Parathyroid adenoma (tissue), 2 donors: Measurements from ENCODE around the gene SRC.

Experiments used
- H2AFZ ChIP-seq: fragments of 300-600 bp; sonication (generic); one replicate; pipeline ENCODE4 v1.7.0; 2017; ENCODE audit warnings: antibody characterized with exemption, mild to moderate bottlenecking
- H3K27ac ChIP-seq: fragments of 300-600 bp; sonication (generic); one replicate; pipeline ENCODE4 v1.7.0; 2017
- H3K27me3 ChIP-seq: fragments of 300-600 bp; sonication (generic); one replicate; pipeline ENCODE4 v1.7.0; 2017; ENCODE audit warnings: low read length; ENCODE audit not compliant: control insufficient read depth, insufficient read depth
- H3K36me3 ChIP-seq: fragments of 300-600 bp; sonication (generic); one replicate; pipeline ENCODE4 v1.7.0; 2017; ENCODE audit warnings: low read length; ENCODE audit not compliant: control insufficient read depth, insufficient read depth
- H3K4me1 ChIP-seq: fragments of 300-600 bp; sonication (generic); one replicate; pipeline ENCODE4 v1.7.0; 2017; ENCODE audit warnings: control low read depth
- H3K4me2 ChIP-seq: fragments of 300-600 bp; sonication (generic); one replicate; pipeline ENCODE4 v1.7.0; 2017; ENCODE audit warnings: low read length
- H3K4me3 ChIP-seq: fragments of 300-600 bp; sonication (generic); one replicate; pipeline ENCODE4 v1.7.0; 2017; ENCODE audit warnings: low read depth, low read length
- H3K79me2 ChIP-seq: fragments of 300-600 bp; sonication (generic); one replicate; pipeline ENCODE4 v1.7.0; 2017; ENCODE audit warnings: control low read depth
- H3K9ac ChIP-seq: fragments of 300-600 bp; sonication (generic); one replicate; pipeline ENCODE4 v1.7.0; 2017; ENCODE audit warnings: mild to moderate bottlenecking
- H3K9me3 ChIP-seq: fragments of 300-600 bp; sonication (generic); one replicate; pipeline ENCODE4 v1.7.0; 2017; ENCODE audit warnings: low read length; ENCODE audit not compliant: control insufficient read depth
- TF ChIP-seq, protein P1 (sequence below): fragments of 300-600 bp; sonication (generic); IDR thresholded peaks from one replicate; pipeline ENCODE4 v1.7.0; 2017; ENCODE audit warnings: antibody characterized with exemption, mild to moderate bottlenecking
- donor health status: primary hyperparathyroidism.

SRC gene

DNA sequence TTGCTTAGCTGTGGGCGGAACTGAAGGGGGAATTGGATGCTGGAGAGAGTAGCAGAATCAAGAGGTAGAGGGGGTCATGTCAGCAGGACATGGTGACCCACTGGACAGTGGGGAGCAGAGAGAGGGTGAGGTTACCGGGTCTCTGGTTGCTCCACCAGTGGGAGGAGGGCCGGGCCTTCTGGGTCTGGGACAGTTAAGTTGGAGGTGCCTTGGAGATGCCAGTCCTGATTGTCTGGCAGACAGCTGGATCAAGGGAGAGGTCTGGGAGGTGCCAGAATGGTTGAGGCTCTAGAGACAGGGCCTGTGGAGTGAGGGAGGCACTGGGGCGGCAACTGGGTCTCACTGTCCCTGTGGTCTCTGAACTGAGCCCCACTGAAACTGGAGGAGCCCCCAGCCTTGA lies 31.8 kb upstream of the SRC start:
- Histone ChIP-seq H3K27me3 (no peaks in the 10 kb centered on the region), H2AFZ (peak overlapping the region; percentile 75), H3K4me1 (peaks cover 27% of the 10 kb centered on the region), H3K27ac (peak overlapping the region; percentile 69), H3K4me2 (peak overlapping the region; percentile 8), H3K9me3 (no peaks in the 10 kb centered on the region), H3K79me2 (peaks cover 18% of the 10 kb centered on the region), H3K9ac (no peak overlapping the region), H3K36me3 (no peaks in the 10 kb centered on the region), H3K4me3 (no peak overlapping the region)
- TF ChIP-seq, protein P1, sequence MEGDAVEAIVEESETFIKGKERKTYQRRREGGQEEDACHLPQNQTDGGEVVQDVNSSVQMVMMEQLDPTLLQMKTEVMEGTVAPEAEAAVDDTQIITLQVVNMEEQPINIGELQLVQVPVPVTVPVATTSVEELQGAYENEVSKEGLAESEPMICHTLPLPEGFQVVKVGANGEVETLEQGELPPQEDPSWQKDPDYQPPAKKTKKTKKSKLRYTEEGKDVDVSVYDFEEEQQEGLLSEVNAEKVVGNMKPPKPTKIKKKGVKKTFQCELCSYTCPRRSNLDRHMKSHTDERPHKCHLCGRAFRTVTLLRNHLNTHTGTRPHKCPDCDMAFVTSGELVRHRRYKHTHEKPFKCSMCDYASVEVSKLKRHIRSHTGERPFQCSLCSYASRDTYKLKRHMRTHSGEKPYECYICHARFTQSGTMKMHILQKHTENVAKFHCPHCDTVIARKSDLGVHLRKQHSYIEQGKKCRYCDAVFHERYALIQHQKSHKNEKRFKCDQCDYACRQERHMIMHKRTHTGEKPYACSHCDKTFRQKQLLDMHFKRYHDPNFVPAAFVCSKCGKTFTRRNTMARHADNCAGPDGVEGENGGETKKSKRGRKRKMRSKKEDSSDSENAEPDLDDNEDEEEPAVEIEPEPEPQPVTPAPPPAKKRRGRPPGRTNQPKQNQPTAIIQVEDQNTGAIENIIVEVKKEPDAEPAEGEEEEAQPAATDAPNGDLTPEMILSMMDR, result no peak

DNA sequence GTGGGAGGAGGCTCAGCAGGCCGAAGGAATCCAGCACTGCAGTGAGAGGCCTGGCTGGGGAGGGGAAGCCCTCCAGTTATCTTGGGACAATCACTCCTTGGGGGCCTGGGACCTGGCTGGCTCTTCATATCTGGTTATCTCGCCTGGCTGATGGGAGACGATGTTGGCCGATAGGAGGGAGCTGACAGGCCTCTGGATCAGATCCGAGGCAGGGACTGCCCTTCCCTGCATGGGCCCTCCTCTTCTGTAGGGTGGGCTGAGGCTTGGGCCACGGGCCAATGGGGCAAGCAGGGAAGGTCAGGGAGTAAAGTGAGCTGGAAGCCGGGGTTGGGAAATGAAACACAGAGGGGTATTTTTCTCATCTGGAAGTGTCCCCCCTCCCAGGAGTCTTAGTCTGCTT lies 31.3 kb upstream of the SRC start:
- Histone ChIP-seq H3K4me1 (peaks cover 27% of the 10 kb centered on the region), H3K4me3 (no peak overlapping the region), H3K27me3 (no peaks in the 10 kb centered on the region), H3K9ac (no peak overlapping the region), H3K9me3 (no peaks in the 10 kb centered on the region), H2AFZ (peak overlapping the region; percentile 75), H3K79me2 (peaks cover 18% of the 10 kb centered on the region), H3K36me3 (no peaks in the 10 kb centered on the region), H3K27ac (peak overlapping the region; percentile 69), H3K4me2 (peak overlapping the region; percentile 8)
- TF ChIP-seq, protein P1, result no peak

DNA sequence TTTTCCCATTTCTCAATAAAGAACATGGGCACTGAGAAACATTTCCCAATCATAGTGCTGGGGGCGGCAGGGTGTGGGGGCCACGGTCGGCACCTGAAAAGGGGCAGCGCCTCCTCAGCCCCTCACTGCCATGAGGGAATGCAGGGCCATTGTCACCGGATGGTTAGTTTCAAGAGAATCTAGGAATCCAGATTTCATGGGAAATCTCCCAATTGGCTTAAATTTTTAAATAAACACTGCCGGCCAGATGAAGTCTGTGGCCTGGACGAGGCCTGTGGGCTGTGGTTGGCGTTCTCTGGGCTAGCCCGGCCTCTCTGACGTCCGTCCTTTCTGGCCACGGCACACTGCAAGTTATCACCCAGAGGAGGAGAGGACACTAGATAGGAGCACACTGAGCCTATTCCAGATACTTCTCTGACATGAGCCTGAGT lies 30.9 kb upstream of the SRC start:
- Histone ChIP-seq H3K79me2 (peaks cover 18% of the 10 kb centered on the region), H3K9me3 (no peaks in the 10 kb centered on the region), H3K27me3 (no peaks in the 10 kb centered on the region), H3K27ac (peak overlapping the region; percentile 69), H3K9ac (no peak overlapping the region), H3K4me2 (no peak overlapping the region), H3K36me3 (no peaks in the 10 kb centered on the region), H2AFZ (peak overlapping the region; percentile 75), H3K4me3 (no peak overlapping the region), H3K4me1 (peaks cover 24% of the 10 kb centered on the region)
- TF ChIP-seq, protein P1, result no peak

DNA sequence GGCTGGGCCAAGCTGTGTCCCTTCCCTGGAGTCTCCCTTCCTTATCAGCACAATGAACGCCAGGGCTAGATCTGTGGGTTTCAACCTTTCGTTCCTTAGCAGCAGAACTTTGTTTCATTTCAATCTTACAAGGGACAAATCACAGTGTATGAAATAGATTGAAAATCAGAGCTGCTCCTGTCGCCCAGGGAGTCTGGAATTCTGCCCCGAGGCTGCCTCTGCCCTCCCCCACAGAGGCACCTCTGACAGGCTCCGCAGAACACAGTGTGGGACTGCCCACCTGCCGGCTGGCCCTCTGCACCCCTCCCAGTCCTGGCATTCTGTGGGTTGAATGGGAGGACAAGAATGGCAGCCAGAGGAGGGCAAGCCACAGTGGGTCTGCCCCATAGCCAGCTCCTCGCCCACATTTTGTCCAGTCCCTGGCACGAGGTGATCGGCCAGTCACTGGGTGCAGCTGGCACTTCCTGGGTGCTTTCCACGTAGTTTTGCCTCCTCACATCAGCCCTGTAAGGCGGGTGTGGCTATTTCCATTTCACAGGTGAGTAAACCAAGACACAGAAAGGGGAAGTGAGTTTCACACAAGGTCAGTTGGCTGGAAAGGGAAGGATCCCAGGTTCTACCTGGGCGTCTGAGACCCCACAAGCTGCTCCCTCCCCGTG lies 30.4 kb upstream of the SRC start:
- peaks cover 21% of the 10 kb centered on the region for H3K4me1 ChIP-seq
- H3K9ac ChIP-seq, result no peak overlapping the region
- TF ChIP-seq, protein P1, result no peak
- no peaks in the 10 kb centered on the region for H3K9me3 ChIP-seq
- no peaks in the 10 kb centered on the region for H3K36me3 ChIP-seq
- H3K4me2 ChIP-seq, result no peak overlapping the region
- H3K27me3 ChIP-seq, result no peaks in the 10 kb centered on the region
- no peak overlapping the region for H3K4me3 ChIP-seq
- peak overlapping the region; percentile 69 for H3K27ac ChIP-seq
- H2AFZ ChIP-seq, result peak overlapping the region; percentile 75
- peaks cover 15% of the 10 kb centered on the region for H3K79me2 ChIP-seq
